Fibroblast of lung (primary cell): ENCODE results near the gene STRIP2.

Experiments
- CTCF ChIP-seq, 2 donors: IDR thresholded peaks in 1 of 2; conservative IDR thresholded peaks in 1 of 2; 1 replicate in 1 of 2; 2 replicates in 1 of 2; pipeline ENCODE4 v1.5.1; 2011 to 2012; ENCODE audit warnings: low read length in 2 of 2, control low read depth in 1 of 2, inconsistent platforms in 1 of 2, low read depth in 1 of 2, mild to moderate bottlenecking in 1 of 2
- EZH2 ChIP-seq: IDR thresholded peaks from 2 replicates; pipeline ENCODE4 v1.5.1; 2012; ENCODE audit warnings: low read length, control low read depth, mild to moderate bottlenecking; ENCODE audit errors: missing control alignments

- TF ChIP-seq CTCF (conservative IDR thresholded peaks at IDR 0.05 in 1 of 2, IDR thresholded peaks at IDR 0.05 in 1 of 2; ENCODE audit: low read depth in 1 of 2, low read length in 2 of 2): no peak
- no peak for TF ChIP-seq EZH2
Measured at GRCh38 chr7:129499999-129500398, 65.8 kb downstream of the STRIP2 start.
